Skin epidermis (tissue), 12 donors: Measurements from ENCODE around the gene PF4V1.

ENCODE experiments used
- H3K27ac ChIP-seq, 21 experiments: fragments of 200-600 bp; sonication (generic) in 11 of 21; one replicate each; pipeline ENCODE4 v1.5.0; 2020; ENCODE audit warnings: mild to moderate bottlenecking in 3 of 21, inconsistent platforms in 2 of 21, moderate library complexity in 2 of 21
- H3K4me3 ChIP-seq, 7 experiments: fragments of 200-600 bp; sonication (generic) in 2 of 7; one replicate each; pipeline ENCODE4 v1.5.0; 2020; ENCODE audit warnings: inconsistent platforms in 2 of 7, mild to moderate bottlenecking in 2 of 7, moderate library complexity in 1 of 7

The PF4V1 gene

GRCh38 chr4:73853246-73853704 lies at the start of gene PF4V1:
PF4V1 (plus strand) TSS chr4:73853296; CDS start chr4:73853363, 67 bp downstream.
- Histone ChIP-seq H3K4me3 (peak within 1 kb of the TSS in 1 of 7 experiments; percentile 6), H3K27ac (no peak within 1 kb of the TSS)

- Histone ChIP-seq H3K4me3 (no peak overlapping the region), H3K27ac (no peak overlapping the region)
Observed at GRCh38 chr4:73810191-73810590, 42.9 kb upstream of the PF4V1 start.

- H3K4me3 ChIP-seq, result no peak overlapping the region
- no peak overlapping the region for H3K27ac ChIP-seq
Observed at GRCh38 chr4:73811841-73812240, 41.3 kb upstream of the PF4V1 start.

- Histone ChIP-seq H3K4me3 (no peak overlapping the region), H3K27ac (no peak overlapping the region)
Observed at GRCh38 chr4:73814679-73815078, 38.4 kb upstream of the PF4V1 start.

GRCh38 chr4:73815145-73815544 lies 38.0 kb upstream of the PF4V1 start:
- Histone ChIP-seq H3K27ac (no peak overlapping the region), H3K4me3 (no peak overlapping the region)

- Histone ChIP-seq H3K27ac (peak overlapping the region in 1 of 21 experiments; percentile 34), H3K4me3 (no peak overlapping the region)
Observed at GRCh38 chr4:73816814-73817213, 36.3 kb upstream of the PF4V1 start.

- Histone ChIP-seq H3K27ac (peak overlapping the region in 1 of 21 experiments; percentile 34), H3K4me3 (no peak overlapping the region)
Observed at GRCh38 chr4:73817341-73817740, 35.8 kb upstream of the PF4V1 start.

- H3K27ac ChIP-seq, result no peak overlapping the region
- no peak overlapping the region for H3K4me3 ChIP-seq
Observed at GRCh38 chr4:73821325-73821724, 31.8 kb upstream of the PF4V1 start.

- no peak overlapping the region for H3K27ac ChIP-seq
- no peak overlapping the region for H3K4me3 ChIP-seq
Observed at GRCh38 chr4:73822389-73822788, 30.7 kb upstream of the PF4V1 start.

GRCh38 chr4:73822812-73823504 lies 30.1 kb upstream of the PF4V1 start:
- no peak overlapping the region for H3K4me3 ChIP-seq
- H3K27ac ChIP-seq, result no peak overlapping the region

- Histone ChIP-seq H3K27ac (no peak overlapping the region), H3K4me3 (no peak overlapping the region)
Observed at GRCh38 chr4:73823760-73824159, 29.3 kb upstream of the PF4V1 start.

GRCh38 chr4:73828956-73829355 lies 24.1 kb upstream of the PF4V1 start:
- no peak overlapping the region for H3K27ac ChIP-seq
- no peak overlapping the region for H3K4me3 ChIP-seq

GRCh38 chr4:73831569-73831968 lies 21.5 kb upstream of the PF4V1 start:
- Histone ChIP-seq H3K4me3 (no peak overlapping the region), H3K27ac (no peak overlapping the region)

GRCh38 chr4:73832651-73833237 lies 20.4 kb upstream of the PF4V1 start:
- Histone ChIP-seq H3K27ac (no peak overlapping the region), H3K4me3 (no peak overlapping the region)

GRCh38 chr4:73836373-73837279 lies 16.5 kb upstream of the PF4V1 start, which contains the start of gene CXCL6:
CXCL6 (plus strand) TSS chr4:73836678; CDS start chr4:73836751, 73 bp downstream.
- Histone ChIP-seq H3K27ac (peak within 1 kb of the TSS in 1 of 21 experiments; percentile 50), H3K4me3 (peak within 1 kb of the TSS in 6 of 7 experiments; percentile 11 to 38 (median 28))

- H3K27ac ChIP-seq, result no peak overlapping the region
- no peak overlapping the region for H3K4me3 ChIP-seq
Observed at GRCh38 chr4:73839071-73839470, 14.0 kb upstream of the PF4V1 start.

GRCh38 chr4:73839715-73840114 lies 13.4 kb upstream of the PF4V1 start:
- no peak overlapping the region for H3K27ac ChIP-seq
- no peak overlapping the region for H3K4me3 ChIP-seq

GRCh38 chr4:73841243-73841925 lies 11.7 kb upstream of the PF4V1 start:
- H3K4me3 ChIP-seq, result no peak overlapping the region
- no peak overlapping the region for H3K27ac ChIP-seq

- Histone ChIP-seq H3K27ac (no peak overlapping the region), H3K4me3 (no peak overlapping the region)
Observed at GRCh38 chr4:73842696-73843095, 10.4 kb upstream of the PF4V1 start.

- H3K27ac ChIP-seq, result no peak overlapping the region
- no peak overlapping the region for H3K4me3 ChIP-seq
Observed at GRCh38 chr4:73843369-73843768, 9.7 kb upstream of the PF4V1 start.
